Adipose tissue (tissue), 3 donors: ENCODE measurements around the gene ESRRG. TPM values are rescaled to one million over a fixed set of nuclear protein-coding genes. Genes with fewer than 3 reads are reported as not detected.
"Not testable (repeated sequence)": the region's sequence is repeated elsewhere in the genome, so short reads cannot be mapped to it uniquely, and the experiment has no call there.

ENCODE experiments used
- H3K27ac ChIP-seq: one replicate; pipeline ENCODE4 v1.5.1; 2013; ENCODE audit warnings: low read depth, low read length
- WGBS, 3 donors: extraction: QIAGEN DNeasy Blood & Tissue Kit; methylation state at CpG; one replicate each; pipeline ENCODE4 v1.1.7; 2013; 5-methylcytosine and 5-hydroxymethylcytosine counted together
- polyA plus RNA-seq, 3 donors: library from polyadenylated mRNA; stranded (reverse); fragments of 200-250 nt; gene quantifications; one replicate each; pipeline ENCODE4 v1.2.3, GENCODE V29; 2013
- donor health status: healthy with polysubstance abuse.
- donor health status: Bipolar disorder and iron deficiency.
- donor health status: healthy.

Gene ESRRG
- polyA plus RNA-seq, 3 donors, result 0.56 to 2.2 (median 2.1) TPM

GRCh38 chr1:216710598-216711333 is 12.5 kb downstream of the ESRRG start:
- no peak overlapping the region for H3K27ac ChIP-seq
- WGBS, 3 donors, result 79 to 82% (median 80%) methylated on average over 15 of the region's 15 CpGs

GRCh38 chr1:216710055-216710454 is 13.2 kb downstream of the ESRRG start:
- H3K27ac ChIP-seq, result no peak overlapping the region
- 50 to 70% (median 58%) methylated on average over 5 of the region's 5 CpGs for WGBS, 3 donors

- H3K27ac ChIP-seq, result no peak overlapping the region
- WGBS, 3 donors, result 69 to 73% (median 71%) methylated on average over 4 of the region's 4 CpGs
Observed at GRCh38 chr1:216705676-216706075, 17.6 kb downstream of the ESRRG start.

GRCh38 chr1:216704065-216704464 is 19.2 kb downstream of the ESRRG start:
- 87 to 91% (median 90%) methylated on average over 9 of the region's 9 CpGs for WGBS, 3 donors
- not testable (repeated sequence) for H3K27ac ChIP-seq

- no peak overlapping the region for H3K27ac ChIP-seq
- WGBS, 3 donors, result 74 to 89% (median 84%) methylated on average over 3 of the region's 3 CpGs
Observed at GRCh38 chr1:216702170-216702569, 21.1 kb downstream of the ESRRG start.

- no peak overlapping the region for H3K27ac ChIP-seq
- 82 to 91% (median 90%) methylated on average over 4 of the region's 4 CpGs for WGBS, 3 donors
Observed at GRCh38 chr1:216700779-216701178, 22.4 kb downstream of the ESRRG start.

GRCh38 chr1:216691710-216692109 is 31.5 kb downstream of the ESRRG start:
- no peak overlapping the region for H3K27ac ChIP-seq
- WGBS, 3 donors, result 88 to 93% (median 90%) methylated on average over 3 of the region's 3 CpGs

- no peak overlapping the region for H3K27ac ChIP-seq
- 72 to 94% (median 86%) methylated on average over 1 of the region's 1 CpG for WGBS, 3 donors
Observed at GRCh38 chr1:216690603-216691002, 32.6 kb downstream of the ESRRG start.

- no peak overlapping the region for H3K27ac ChIP-seq
- 75 to 83% (median 81%) methylated on average over 8 of the region's 8 CpGs for WGBS, 3 donors
Observed at GRCh38 chr1:216688127-216688657, 35.0 kb downstream of the ESRRG start.

GRCh38 chr1:216686860-216687766 is 36.1 kb downstream of the ESRRG start:
- no peak overlapping the region for H3K27ac ChIP-seq

GRCh38 chr1:216682752-216683151 is 40.5 kb downstream of the ESRRG start:
- WGBS, 3 donors, result 67 to 81% (median 78%) methylated on average over 7 of the region's 7 CpGs
- no peak overlapping the region for H3K27ac ChIP-seq

More at GRCh38 chr1:216686860-216687766, 36.1 kb downstream of the ESRRG start:
- WGBS, 3 donors, result 50 to 59% (median 52%) methylated on average over 14 of the region's 14 CpGs

- 65 to 77% (median 77%) methylated on average over 14 of the region's 14 CpGs for WGBS, 3 donors
- H3K27ac ChIP-seq, result no peak overlapping the region
Observed at GRCh38 chr1:216679108-216679507, 44.1 kb downstream of the ESRRG start.

- WGBS, 3 donors, result 91 to 95% (median 92%) methylated on average over 6 of the region's 6 CpGs
- no peak overlapping the region for H3K27ac ChIP-seq
Observed at GRCh38 chr1:216670118-216670883, 52.9 kb downstream of the ESRRG start.

GRCh38 chr1:216666441-216666840 is 56.8 kb downstream of the ESRRG start:
- 85 to 89% (median 87%) methylated on average over 2 of the region's 2 CpGs for WGBS, 3 donors
- no peak overlapping the region for H3K27ac ChIP-seq

GRCh38 chr1:216665856-216666255 is 57.4 kb downstream of the ESRRG start:
- no peak overlapping the region for H3K27ac ChIP-seq

GRCh38 chr1:216665406-216665805 is 57.8 kb downstream of the ESRRG start:
- 30 to 70% (median 37%) methylated on average over 1 of the region's 1 CpG for WGBS, 3 donors
- no peak overlapping the region for H3K27ac ChIP-seq

GRCh38 chr1:216662681-216663080 is 60.5 kb downstream of the ESRRG start:
- no peak overlapping the region for H3K27ac ChIP-seq
- 77 to 83% (median 82%) methylated on average over 3 of the region's 3 CpGs for WGBS, 3 donors

GRCh38 chr1:216660561-216660960 is 62.7 kb downstream of the ESRRG start:
- 73 to 85% (median 74%) methylated on average over 1 of the region's 1 CpG for WGBS, 3 donors

More at GRCh38 chr1:216660561-216660960, 62.7 kb downstream of the ESRRG start:
- H3K27ac ChIP-seq, result no peak overlapping the region
